RWPE2 (cell line): ENCODE data around the gene SCUBE1.

Experiments
- ATAC-seq: fragments of 200-7000 bp; cut with Tn5 transposase; 3 replicates; pipeline ENCODE4 v1.9.1; 2021; ENCODE audit warnings: low read depth
- DNase-seq: peaks from one replicate; pipeline ENCODE4 v3.0.0-alpha.2; 2020; ENCODE audit warnings: low spot score
- H3K27ac ChIP-seq: fragments of 450-650 bp; 2 replicates; pipeline ENCODE4 v1.5.1; 2017; ENCODE audit warnings: mild to moderate bottlenecking; ENCODE audit not compliant: poor library complexity, severe bottlenecking
- H3K27me3 ChIP-seq: fragments of 250-450 bp; sonication (Bioruptor Pico); 2 replicates; pipeline ENCODE4 v1.5.1; 2021; ENCODE audit warnings: mild to moderate bottlenecking, moderate library complexity; ENCODE audit not compliant: insufficient read depth, poor library complexity, severe bottlenecking
- H3K36me3 ChIP-seq: fragments of 250-450 bp; sonication (Bioruptor Pico); 2 replicates; pipeline ENCODE4 v1.5.1; 2020; ENCODE audit warnings: low read depth, mild to moderate bottlenecking, moderate library complexity
- H3K4me1 ChIP-seq: fragments of 250-450 bp; sonication (Bioruptor Pico); 2 replicates; pipeline ENCODE4 v1.5.1; 2021; ENCODE audit warnings: mild to moderate bottlenecking, moderate library complexity; ENCODE audit not compliant: insufficient read depth, poor library complexity, severe bottlenecking
- H3K4me3 ChIP-seq: fragments of 250-450 bp; sonication (Bioruptor Pico); 2 replicates; pipeline ENCODE4 v1.5.1; 2021; ENCODE audit warnings: mild to moderate bottlenecking, moderate library complexity; ENCODE audit not compliant: severe bottlenecking
- H3K9me3 ChIP-seq: fragments of 250-450 bp; sonication (Bioruptor Pico); 2 replicates; pipeline ENCODE4 v1.5.1; 2021; ENCODE audit warnings: mild to moderate bottlenecking, moderate library complexity; ENCODE audit not compliant: severe bottlenecking
- TF ChIP-seq, protein P1 (sequence below): fragments of 450-650 bp; IDR thresholded peaks from one replicate; pipeline ENCODE4 v1.5.1; 2017; ENCODE audit warnings: mild to moderate bottlenecking, moderate library complexity; ENCODE audit not compliant: poor library complexity, severe bottlenecking

Gene SCUBE1

DNA sequence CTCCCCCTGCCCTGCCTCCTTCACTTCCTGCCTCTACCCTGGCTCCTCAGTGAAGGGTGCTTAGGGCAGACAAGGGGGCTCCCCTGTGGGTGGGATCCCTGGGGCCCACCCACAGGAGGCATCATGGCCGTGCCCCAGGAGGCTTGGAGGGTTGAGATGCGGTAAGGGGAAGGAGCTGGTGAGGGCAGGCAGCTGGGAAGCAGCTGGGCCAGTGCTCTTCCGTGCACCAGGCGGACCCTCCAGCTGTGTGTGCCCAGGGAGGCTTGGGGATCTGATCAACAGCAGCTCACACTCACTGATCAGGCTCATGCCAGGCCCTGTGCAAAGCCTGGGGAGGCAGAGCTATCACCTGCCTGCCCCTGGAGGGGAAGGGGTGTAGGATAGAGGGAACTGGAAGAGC is 97.0 kb downstream of the SCUBE1 start:
- H3K9me3 ChIP-seq, result no peaks in the 10 kb centered on the region
- H3K4me3 ChIP-seq, result no peak overlapping the region
- no peak for DNase-seq
- no peak overlapping the region for H3K27ac ChIP-seq
- no peaks in the 10 kb centered on the region for H3K36me3 ChIP-seq
- TF ChIP-seq, protein P1, sequence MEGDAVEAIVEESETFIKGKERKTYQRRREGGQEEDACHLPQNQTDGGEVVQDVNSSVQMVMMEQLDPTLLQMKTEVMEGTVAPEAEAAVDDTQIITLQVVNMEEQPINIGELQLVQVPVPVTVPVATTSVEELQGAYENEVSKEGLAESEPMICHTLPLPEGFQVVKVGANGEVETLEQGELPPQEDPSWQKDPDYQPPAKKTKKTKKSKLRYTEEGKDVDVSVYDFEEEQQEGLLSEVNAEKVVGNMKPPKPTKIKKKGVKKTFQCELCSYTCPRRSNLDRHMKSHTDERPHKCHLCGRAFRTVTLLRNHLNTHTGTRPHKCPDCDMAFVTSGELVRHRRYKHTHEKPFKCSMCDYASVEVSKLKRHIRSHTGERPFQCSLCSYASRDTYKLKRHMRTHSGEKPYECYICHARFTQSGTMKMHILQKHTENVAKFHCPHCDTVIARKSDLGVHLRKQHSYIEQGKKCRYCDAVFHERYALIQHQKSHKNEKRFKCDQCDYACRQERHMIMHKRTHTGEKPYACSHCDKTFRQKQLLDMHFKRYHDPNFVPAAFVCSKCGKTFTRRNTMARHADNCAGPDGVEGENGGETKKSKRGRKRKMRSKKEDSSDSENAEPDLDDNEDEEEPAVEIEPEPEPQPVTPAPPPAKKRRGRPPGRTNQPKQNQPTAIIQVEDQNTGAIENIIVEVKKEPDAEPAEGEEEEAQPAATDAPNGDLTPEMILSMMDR, result no peak
- ATAC-seq, result no peak
- H3K27me3 ChIP-seq, result no peaks in the 10 kb centered on the region
- H3K4me1 ChIP-seq, result no peaks in the 10 kb centered on the region

DNA sequence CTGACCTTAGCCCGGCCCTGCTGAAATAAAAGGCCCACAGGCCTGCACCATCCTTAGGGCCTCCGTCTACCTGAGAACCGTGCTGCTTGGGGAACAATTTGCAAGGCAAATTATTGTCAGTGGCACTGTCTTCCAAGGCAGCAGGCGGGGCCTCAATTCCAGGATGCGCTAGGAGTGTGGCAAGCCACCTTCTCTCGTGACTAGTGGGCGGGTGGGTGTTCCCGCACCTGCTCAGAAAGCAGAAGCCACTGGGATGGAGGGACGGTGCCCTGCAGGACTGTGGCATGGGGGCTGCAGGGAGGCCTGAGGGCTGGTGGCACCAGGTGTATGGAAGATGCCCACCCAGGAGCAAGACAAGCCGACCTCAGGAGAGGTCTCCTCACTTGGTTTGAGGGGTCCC is 97.5 kb downstream of the SCUBE1 start:
- H3K9me3 ChIP-seq, result no peaks in the 10 kb centered on the region
- TF ChIP-seq, protein P1, result no peak
- DNase-seq (no peak), ATAC-seq (no peak)
- no peak overlapping the region for H3K27ac ChIP-seq
- no peaks in the 10 kb centered on the region for H3K36me3 ChIP-seq
- H3K4me1 ChIP-seq, result no peaks in the 10 kb centered on the region
- no peaks in the 10 kb centered on the region for H3K27me3 ChIP-seq
- no peak overlapping the region for H3K4me3 ChIP-seq

DNA sequence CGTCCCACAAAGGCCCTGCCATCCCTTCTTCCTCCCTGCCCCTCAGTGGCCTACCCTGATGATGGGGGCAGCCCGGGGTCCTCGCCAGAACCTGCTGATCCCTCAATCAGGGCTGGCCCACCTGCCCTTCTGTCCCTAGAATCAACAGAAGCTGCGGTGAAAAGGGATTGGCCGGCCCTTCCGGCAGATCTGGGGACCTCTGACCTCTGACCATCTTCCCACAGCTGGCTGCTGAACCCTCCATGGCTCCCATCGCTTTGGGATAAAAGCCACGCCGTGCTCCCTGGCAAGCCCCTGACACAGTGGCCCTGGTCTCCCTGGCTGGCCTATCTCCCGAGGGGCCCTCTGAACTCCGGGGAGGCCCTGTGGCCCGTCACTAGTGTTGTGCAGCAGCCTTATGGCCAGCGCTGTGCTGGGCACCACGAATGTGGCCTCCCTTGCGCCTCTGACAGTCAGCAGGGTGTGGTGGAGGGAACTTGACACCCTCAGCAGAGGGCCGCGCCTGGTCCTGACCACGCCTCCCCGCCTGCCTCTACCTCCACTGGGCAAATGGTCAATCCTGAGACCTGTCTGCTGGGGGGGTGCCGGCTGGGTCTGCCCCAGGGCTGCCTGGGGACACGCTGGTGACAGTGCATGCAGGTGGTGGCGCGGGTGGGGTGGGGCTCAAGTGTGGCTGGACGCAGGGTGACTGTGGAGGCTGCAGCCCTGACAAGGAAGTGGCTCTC is 98.2 kb downstream of the SCUBE1 start:
- Histone ChIP-seq H3K27ac (no peak overlapping the region), H3K27me3 (no peaks in the 10 kb centered on the region), H3K4me1 (no peaks in the 10 kb centered on the region), H3K9me3 (no peaks in the 10 kb centered on the region), H3K4me3 (no peak overlapping the region), H3K36me3 (no peaks in the 10 kb centered on the region)
- no peak for DNase-seq
- TF ChIP-seq, protein P1, result no peak
- ATAC-seq, result no peak

DNA sequence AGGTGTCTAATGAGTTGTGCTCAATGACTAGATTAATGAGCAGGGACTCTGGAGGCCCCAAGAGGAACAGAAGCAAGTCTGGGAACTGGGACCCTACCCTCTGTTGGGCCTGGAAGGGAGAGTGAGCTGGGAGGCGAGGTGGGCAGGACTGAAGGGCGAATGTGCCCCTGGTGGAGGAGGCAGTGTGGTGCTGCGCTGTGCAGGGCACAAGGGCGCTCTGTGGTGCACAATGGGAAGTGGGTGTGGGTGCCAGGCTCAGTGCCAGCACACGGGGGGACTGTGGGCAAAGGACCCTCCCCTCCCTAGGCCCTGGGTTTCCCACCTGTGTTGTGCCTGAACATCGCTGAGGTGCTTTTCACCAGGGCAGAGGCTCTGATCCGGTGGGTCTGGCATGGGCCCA is 98.8 kb downstream of the SCUBE1 start:
- TF ChIP-seq, protein P1, result no peak
- DNase-seq (no peak), ATAC-seq (no peak)
- H3K27me3 ChIP-seq, result no peaks in the 10 kb centered on the region
- no peaks in the 10 kb centered on the region for H3K4me1 ChIP-seq
- H3K36me3 ChIP-seq, result no peaks in the 10 kb centered on the region
- no peak overlapping the region for H3K27ac ChIP-seq
- H3K4me3 ChIP-seq, result no peak overlapping the region
- H3K9me3 ChIP-seq, result no peaks in the 10 kb centered on the region

DNA sequence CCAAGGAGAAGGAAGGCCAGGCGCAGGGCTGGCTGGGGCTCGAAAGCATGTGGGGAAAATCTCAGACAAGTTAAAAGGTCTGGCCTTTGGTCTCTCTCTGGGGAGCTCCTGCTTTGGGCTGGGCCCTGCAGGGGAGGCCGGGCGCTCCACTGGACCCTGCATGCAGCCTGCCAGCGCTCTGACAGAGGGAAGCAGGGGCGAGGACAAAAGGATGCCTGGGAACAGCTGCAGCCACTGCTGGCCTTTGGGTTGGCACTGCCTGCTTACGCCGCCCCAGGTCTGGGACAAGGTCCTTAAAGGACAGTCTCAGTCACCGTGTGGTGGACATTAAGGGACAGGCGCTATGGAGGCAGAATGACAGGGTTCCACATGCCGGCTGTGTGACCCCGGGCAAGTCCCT is 99.8 kb downstream of the SCUBE1 start:
- H3K4me3 ChIP-seq, result no peak overlapping the region
- no peaks in the 10 kb centered on the region for H3K36me3 ChIP-seq
- no peaks in the 10 kb centered on the region for H3K27me3 ChIP-seq
- DNase-seq (no peak), ATAC-seq (no peak)
- TF ChIP-seq, protein P1, result no peak
- no peaks in the 10 kb centered on the region for H3K9me3 ChIP-seq
- H3K27ac ChIP-seq, result no peak overlapping the region
- no peaks in the 10 kb centered on the region for H3K4me1 ChIP-seq
